GM19240 (cell line): ENCODE results near the gene KRT82.
"Not testable (repeated sequence)": the region's sequence is repeated elsewhere in the genome, so short reads cannot be mapped to it uniquely, and the experiment has no call there.

Source experiments
- DNase-seq: peaks from one replicate; pipeline ENCODE4 v3.0.0; 2011; ENCODE audit warnings: low spot score; ENCODE audit not compliant: insufficient read length

KRT82 gene

DNA sequence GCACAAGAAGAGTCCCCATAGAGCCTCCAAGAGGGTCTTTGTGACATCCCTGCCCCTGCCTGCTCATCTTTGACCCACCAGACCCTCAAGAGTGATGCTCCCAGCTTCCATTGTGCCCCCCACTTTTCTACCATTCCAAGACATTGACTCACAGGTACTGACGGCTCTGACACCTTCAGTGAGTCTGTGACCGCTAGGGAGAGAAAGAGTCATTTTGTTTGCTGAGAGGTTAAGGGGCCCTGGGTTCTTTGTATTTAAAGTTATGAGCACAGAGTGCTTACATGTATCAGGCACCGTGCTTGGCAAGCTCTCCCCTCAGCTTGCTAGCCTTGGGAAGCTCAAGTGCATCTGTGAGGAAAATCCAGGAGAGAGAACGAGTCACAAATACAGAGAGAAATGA is 7.1 kb upstream of the KRT82 start:
- DNase-seq: no peak

GRCh38 chr12:52411815-52412214 is 5.7 kb upstream of the KRT82 start:
- no peak for DNase-seq

GRCh38 chr12:52410589-52411248 is 4.6 kb upstream of the KRT82 start:
- DNase-seq: not testable (repeated sequence)

- no peak for DNase-seq
These were observed 1.8 kb upstream of the KRT82 start for GRCh38 chr12:52407918-52408317.

DNA sequence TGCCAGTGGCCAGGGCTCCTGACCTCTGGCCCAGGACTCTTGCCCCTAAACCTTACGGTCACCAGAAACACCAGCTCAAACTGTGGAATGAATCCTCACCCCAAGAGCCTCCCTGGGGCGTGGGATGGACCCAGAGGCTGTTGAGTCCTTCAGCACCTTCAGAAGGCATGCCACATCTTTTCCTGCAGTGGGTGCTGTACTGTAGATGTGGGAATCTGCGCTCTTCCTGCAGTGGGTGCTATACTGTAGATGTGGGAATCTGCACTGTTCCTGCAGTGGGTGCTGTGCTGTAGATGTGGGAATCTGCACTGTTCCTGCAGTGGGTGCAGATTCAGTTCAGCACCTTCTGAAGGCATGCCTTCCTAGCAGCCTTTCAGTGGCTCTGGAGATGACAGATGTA is 1.2 kb downstream of the KRT82 start:
- DNase-seq: no peak

- no peak for DNase-seq
These were observed 2.6 kb downstream of the KRT82 start for GRCh38 chr12:52403561-52403960.

DNA sequence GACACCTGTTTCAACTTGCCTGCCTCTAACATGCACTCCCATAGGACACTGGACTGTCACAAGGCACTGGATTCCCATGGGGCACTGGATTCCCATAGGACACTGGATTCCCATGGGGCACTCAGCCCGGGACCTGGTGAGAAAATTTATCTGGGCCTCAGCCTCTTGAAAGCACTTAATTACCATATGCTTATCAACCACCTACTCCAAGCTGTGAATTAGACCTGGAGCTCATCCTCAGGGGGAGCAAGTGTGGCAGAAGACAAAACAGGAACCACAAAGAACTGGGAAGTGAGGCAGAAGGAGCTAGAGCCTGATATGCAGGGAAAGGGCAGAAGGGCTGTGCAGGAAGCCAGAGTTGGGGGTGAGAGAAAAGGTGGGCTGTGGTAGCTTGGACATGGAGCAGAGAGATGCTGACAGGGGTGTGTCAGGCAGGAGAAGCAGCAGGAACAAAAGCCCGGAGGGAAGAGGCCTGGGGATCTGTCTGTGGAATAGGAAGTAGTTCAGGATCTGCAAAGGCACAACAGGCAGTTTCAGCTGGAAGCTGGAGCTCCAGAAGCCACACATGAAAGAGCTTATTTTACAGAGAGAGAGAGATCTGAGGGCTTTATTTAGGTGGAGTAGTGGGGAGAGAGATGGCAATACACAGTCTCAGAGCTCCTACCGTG is 3.1 kb downstream of the KRT82 start:
- no peak for DNase-seq

DNA sequence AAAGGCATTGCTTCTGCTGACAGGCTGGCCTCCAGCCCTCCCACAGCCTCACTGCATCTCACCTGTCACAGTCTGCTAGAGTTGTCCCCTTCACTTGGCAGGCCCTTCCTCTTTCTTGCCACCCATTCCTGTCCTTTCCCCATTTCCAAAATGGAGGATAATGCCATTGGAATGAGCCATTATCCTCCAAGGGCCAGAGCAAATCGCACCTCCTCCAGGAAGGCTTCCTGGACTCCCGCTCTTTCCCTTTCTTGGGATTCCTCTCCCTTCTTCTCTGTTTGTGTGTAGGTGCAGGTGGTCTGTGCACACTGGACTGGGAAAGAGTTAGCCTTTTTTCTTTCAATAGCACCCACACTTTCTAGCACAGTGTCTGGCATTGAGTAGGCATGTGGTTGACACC is 3.8 kb downstream of the KRT82 start:
- DNase-seq: no peak

DNA sequence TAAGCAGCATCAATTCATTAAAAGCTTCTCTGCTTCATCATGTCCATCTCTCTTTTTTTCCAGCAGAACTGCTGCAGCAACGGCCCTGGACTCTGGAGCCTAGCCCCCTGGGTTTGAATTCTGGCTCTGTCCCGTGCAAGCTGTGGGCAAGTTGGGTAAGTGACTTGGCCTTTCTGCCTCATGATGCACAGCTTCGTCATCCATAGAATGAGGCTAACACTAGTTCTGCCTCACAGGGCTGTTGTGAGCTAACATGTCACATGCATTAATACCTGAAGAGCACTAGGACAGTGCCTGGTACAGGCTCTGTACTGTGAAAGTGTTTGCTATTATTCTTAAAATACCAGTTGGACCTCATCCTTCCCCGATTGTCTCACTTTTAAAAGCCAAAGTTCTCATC is 4.2 kb downstream of the KRT82 start:
- DNase-seq: no peak

- no peak for DNase-seq
These were observed 4.6 kb downstream of the KRT82 start for GRCh38 chr12:52401526-52401925.

GRCh38 chr12:52400906-52401305 is 5.2 kb downstream of the KRT82 start:
- no peak for DNase-seq

- no peak for DNase-seq
These were observed 6.4 kb downstream of the KRT82 start for GRCh38 chr12:52399756-52400155.

DNA sequence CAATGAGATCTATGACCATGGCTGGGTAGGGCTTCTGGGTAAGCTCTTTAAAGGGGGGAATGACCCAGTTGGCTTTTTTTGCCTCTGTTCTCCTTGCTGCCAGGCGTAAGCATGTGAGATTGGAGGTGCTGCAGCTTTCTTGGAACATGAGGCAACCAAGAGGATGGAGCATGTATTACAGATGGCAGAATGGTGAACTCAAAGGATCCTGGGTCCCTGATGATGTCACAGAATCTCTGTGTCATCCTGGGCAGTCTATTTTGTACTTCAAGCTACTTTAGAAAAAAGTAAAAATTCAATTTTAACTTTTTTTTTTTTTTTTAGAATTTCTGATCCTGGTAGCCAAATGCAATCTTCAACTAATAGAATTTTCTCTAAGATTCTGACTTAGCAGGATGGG is 8.0 kb downstream of the KRT82 start:
- DNase-seq: no peak

- no peak for DNase-seq
These were observed 9.5 kb downstream of the KRT82 start for GRCh38 chr12:52396656-52397055.

DNA sequence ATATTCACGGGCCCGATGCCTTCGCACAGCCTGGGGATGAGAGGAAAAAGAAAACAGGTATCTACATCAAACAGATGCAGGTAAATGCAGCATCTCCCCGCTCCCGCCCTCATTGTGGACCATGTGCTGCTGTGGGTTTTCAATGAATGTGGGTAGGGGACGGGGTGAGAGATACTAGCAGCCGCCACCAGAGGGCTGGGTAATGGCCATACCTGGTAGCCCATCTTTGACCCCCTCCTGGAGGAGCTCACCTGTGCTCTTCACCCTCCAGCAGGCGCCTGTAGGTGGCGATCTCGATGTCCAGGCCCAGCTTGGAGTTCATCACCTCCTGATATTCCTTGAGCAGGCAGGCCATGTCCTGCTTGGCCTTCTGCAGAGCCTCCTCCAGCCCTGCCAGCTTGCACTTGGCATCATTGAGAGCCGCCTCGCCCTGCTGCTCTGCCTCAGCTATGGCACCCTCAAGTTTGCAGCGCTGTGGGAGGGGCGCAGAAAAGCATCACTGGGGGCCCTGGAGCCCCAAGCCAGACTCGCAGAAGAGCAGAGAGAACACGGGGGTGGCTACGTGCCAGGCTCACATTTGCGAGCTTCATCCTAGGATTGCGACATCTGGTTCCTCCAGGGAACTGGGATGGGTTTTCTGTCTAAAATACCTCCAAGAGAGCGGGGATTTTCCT is 10.2 kb downstream of the KRT82 start:
- no peak for DNase-seq

DNA sequence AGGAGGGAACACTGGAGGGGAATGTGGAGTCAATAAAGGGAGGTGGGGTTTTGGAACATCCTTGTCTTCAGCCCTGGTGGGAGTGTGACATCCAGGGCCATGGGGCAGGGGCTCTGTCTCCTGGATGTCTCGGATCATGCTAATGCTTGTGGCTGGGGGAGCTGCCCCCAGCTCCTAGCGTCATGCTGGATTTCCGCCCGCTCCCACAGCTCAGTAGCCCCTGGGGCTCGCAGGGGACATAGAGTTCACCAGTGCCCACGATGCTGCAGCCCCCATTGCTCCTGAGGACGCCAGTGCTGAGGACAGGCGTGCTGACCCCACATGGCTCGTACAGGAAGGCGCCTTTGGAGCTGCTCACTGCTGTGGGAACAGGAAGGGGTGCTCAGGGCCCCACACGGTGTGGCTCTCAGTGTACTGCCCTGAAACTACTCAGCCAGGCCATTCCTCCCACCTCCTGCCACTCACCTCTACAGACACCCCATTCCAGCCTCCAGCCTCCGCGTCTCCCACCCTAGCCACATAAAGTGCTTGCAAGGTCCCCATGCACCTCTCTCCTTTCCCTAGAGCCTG is 11.2 kb downstream of the KRT82 start:
- no peak for DNase-seq

GRCh38 chr12:52392465-52393007 is 13.6 kb downstream of the KRT82 start:
- no peak for DNase-seq

DNA sequence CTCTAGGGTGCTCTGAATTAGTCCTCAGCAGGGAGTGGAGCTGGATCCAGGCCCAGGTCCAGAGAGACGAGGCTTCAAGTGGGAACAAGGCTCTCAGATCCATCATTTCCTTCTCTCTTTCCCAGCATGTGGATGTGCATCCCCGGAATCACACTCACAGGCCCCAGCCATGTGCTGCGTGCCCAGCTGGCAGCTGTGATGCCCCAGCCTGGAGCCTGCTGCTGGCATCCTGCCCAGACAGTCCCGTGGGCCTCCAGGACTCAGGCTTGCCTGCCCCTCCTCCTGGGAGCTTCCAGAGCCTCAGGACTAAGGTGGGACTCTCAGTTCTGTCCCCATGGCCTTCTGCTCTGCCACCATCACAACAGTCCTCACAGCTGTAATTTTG is 14.5 kb downstream of the KRT82 start:
- DNase-seq: no peak

DNA sequence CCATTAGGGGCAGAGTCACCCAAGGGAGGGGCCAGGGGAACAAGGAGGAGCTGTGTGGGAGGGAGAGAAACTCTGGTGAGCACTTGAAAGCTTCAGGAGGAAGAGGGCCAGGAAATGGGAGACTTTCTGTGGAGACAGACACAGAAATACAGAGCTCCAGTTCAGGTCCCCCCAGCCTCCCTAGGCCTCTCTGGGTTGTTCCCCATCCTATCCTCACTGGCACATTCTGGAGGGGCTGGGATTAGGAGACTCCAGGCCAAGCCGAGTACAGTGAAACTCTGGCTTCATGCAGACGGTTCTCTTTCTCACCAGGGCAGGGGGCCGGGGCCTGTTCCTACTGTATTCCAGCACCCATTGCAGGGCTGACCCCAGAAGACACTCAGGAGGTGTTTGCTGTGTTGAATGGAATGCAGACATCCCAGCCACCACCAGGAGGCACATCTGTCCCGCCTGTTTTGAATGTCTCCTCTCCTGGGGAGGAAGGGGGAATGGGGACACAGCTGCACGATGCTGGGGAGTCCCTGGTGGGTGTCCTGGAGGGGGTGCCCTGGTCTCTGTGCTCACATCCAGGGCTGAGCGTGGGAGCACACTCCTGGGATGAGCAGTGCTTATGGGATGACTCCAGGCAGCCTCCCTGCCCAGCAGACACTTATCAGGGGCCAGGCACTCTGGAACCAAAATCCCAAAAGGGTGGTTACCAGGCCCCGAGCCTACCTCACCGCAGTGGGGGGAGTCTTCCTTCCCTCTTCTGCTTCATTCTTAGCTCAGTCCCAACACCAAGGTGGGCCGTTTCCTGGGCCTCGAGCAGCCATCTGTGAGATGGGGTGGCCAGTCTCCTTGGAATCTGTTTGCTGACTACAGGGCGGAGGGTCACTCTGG is 15.2 kb downstream of the KRT82 start:
- DNase-seq: no peak

- DNase-seq: no peak
These were observed 16.6 kb downstream of the KRT82 start for GRCh38 chr12:52389313-52390207.
